SK-N-SH (cell line): ENCODE results near the gene ARMC3.

Source experiments
- CTCF ChIP-seq: fragments of 200-600 bp; sonication (generic); IDR thresholded peaks from 2 replicates; pipeline ENCODE4 v1.6.1; 2017; ENCODE audit warnings: antibody characterized with exemption, mild to moderate bottlenecking, moderate library complexity
- GABPA ChIP-seq: IDR thresholded peaks from 2 replicates; pipeline ENCODE4 v1.4.0; 2012; ENCODE audit warnings: low read depth, mild to moderate bottlenecking
- JUND ChIP-seq: IDR thresholded peaks from 2 replicates; pipeline ENCODE4 v1.4.0; 2012

- TF ChIP-seq JUND (no peak), CTCF (no peak), GABPA (no peak)
These were observed 133.1 kb downstream of the ARMC3 start for GRCh38 chr10:23060918-23061317.
